Hematopoietic multipotent progenitor cell treated with erythropoietin and hydrocortisone succinate and interleukin-3 and kit ligand, for 4 days (in vitro differentiated cells): ENCODE measurements around the gene MYO10.
A peak's percentile ranks its signal among the peaks of the same experiment; 100 is the strongest.
"Not testable (repeated sequence)": the region's sequence is repeated elsewhere in the genome, so short reads cannot be mapped to it uniquely, and the experiment has no call there.

ENCODE experiments used
- DNase-seq: peaks from one replicate; pipeline ENCODE4 v3.0.0-alpha.2; 2015

The MYO10 gene

DNA sequence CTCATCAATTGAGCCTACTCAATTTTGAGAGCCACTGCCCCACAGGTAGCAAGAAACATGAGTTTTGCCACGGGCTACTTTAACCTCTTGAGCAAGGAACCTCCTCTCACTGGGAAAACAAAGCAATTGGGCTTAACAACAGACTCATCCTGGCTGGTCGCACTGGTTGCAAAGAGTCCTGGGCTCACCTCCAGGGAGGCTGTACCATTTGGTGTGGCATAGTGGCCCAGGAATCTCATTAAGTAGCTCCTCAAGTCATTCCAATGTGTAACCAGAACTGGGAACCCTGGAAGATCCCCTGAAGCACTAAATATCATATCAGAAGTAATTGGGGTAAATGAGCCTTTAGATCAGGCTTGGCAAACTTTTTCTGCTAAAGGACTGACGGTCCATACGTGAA is 78.5 kb downstream of the MYO10 start:
- DNase-seq, result no peak

DNA sequence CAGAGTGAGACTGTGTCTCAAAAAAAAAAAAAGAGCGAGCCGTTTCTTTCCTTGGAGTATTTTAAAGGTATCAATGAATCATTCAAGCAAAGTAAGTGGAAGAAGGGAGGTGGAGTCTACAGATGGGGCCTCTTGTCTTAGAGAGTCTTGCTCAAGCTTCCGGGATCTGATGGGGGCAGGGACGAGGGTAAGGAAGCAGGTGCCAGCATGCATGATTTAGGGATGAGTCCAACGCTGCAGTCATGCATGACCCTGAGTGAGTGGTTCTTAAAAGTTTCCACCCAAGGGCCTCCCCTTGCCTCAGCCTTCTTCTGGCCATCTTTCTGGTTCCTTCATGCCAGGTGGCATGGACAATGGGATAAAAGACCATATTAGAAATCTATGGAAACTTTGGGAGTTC is 79.6 kb downstream of the MYO10 start:
- no peak for DNase-seq

DNA sequence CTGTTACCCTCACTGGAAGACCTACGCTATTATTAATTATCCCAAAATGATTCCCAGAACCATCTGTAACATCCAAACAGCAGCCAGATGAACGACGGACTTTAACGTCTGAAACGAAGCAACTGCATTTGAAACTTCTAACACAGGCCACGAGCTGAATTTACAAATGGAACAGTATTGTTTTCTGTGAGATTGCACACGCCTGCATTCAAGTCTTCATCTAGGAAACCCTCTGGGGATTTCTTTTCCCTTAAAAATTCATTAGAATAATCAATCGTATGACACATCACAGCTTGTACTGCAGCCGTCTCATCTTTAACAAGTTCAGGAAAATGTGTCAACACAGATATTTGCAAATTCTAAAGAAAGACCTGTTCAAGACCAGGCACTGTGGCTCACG is 80.2 kb downstream of the MYO10 start:
- DNase-seq, result no peak

DNA sequence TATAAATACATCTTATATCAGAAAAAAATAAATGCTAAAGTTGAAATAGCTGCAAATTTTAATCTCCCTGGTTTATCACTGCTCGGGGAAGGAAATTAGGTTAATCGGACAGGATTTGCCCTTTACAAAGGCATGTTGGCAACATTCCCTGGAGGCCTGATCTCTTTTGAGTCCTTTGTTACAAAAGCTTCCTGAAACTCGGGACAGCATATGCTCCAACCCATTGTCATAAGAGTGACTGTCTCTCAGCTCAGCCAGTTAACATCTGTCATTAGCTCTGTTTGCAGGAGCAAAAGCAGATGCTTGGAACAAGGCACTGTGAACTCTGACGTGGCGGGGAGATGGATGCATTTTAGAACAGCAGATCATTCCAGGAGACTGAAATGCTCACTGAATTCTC is 80.6 kb downstream of the MYO10 start:
- DNase-seq, result no peak

DNA sequence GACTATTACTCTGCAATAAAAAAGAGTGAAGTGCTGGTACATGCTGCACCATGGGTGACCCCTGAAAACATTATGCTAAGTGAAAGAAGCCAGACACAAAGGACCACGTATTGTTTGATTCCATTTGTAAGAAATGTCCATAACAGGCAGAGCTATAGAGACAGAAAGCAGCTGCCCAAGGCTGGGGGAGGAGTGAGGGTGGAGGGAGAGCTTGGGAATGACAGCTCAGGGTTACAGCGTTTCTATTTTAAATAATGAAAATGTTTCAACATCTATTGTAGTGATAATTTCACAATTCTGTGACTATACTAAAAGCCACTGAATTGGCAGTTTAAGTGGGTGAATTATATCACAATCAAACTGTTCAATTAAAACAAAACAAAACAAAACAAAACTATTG is 81.7 kb downstream of the MYO10 start:
- no peak for DNase-seq

DNA sequence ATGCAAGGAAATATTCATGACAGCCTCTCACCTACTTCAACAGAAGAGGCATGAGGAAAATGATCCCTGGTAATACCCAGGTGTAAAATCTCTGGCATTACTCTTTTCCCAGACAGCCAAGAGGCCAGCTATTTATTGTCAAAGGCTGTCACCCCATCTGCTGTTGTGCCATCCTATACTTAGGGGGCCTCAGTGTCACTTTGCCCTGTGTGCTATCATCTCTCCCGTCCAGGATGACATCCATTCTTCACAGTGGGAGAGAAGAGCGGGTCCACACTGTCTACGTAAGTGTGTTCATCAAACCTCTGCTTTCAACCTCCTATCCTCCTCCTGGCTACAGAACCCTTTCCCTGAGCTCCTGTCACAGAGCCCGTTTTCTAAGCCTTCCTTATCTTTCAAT is 82.6 kb downstream of the MYO10 start:
- DNase-seq, result no peak

DNA sequence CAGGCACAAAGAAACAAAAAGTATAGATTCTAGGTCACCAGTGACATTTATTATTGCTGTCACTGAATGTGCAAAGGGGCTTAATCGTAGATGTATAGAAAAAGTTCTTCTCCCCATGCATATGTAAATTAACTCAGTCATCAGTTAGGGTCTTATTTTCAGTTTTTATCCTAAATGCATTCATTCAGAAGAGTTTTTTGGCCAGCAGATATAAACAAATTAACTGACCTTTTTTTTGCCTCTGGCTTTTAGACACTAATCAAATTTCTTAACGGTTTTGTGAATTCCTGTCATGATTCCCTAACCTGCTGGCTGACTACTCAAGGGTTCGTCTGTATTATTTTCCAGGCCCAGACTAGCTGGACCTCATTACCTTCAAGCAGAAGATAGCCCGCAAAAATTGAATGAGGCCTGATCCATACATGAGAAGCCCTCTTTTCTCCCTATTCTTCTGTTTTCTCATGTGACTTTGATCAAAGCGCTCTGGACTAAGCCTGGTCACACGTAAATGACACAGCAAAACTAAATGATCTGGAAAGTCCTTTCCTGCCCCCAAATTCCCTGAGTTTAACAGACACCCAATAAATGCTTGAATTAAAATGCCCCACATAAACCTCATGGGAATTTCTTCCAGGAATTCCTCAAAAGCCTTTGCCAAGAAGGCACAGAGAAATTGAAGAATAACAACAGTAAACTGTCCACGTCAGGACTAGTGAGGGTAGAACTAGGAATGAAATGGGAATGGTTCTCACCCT is 83.7 kb downstream of the MYO10 start:
- DNase-seq, result no peak

DNA sequence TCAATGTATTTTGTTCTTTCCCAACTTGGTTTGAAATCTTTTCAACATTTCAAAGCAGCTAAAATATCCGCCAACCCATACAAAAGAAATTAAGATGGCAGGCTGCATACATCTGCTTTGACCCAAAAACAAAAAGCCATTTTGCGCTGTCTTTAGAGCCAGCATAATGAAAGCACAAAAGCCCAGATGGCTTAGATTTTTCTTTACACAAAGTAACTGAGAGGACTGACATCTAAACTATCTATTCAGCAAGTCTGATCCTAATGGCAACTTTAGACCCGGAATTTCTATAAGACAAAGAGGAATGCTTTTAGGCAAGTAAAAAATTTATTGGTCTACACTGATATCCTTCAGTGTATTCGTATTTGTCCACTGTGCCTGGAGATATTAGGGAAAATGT is 86.3 kb downstream of the MYO10 start:
- DNase-seq, result no peak

DNA sequence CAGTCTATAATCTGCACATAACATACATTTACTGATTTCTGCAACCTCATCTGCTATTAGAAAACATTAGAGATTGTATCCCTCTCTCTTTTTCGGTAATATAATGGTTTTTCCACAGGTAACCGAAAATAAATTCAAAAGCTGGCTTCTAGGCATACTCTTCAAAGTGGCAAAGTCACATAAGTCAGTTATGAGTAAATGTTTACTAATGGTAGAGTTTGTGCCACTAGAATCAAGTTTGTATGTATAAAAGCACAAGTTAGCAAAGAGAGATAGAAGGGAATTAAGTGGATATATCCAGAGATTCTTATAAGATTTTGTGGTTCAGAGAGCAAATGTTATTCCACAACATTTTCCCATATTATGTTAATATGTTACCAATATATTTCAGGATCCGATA is 86.9 kb downstream of the MYO10 start:
- DNase-seq, result no peak

DNA sequence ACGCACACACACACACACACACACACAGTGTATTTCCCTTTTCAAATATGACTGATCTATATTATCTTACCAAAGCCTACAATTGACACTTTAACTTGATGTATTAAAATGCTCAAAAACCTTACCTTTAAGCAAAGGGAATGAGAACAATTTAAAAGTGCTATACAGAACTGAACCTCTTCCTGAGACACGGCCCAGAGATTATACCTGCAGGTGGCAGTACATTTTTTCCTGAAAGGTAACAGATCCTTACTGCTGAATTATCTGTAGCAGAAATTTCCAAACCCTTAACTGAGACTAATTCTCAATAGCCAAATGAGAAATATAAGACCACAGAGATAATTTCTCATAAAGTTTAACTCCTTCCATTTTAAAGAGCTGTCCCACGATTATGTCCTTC is 91.1 kb downstream of the MYO10 start:
- DNase-seq, result no peak

DNA sequence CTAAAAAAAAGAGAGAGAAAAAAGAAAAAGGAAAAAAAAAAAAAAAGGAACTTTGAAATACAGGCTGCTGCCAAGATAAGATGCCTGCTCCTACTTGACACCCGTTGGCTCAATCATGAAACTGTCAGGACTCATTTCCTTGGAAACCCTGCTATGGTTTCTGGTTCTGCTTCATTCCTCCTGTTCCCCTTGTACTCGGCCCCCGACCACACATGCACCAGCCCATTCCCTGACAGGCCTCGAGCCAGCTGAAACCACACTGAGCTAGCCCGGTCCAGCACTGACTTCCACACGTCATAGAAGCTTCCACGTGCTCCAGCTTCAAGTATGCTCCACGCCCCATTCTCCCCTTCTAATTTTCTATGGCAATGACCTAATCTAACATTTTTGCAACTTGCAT is 93.2 kb downstream of the MYO10 start:
- peak; percentile 25 for DNase-seq

DNA sequence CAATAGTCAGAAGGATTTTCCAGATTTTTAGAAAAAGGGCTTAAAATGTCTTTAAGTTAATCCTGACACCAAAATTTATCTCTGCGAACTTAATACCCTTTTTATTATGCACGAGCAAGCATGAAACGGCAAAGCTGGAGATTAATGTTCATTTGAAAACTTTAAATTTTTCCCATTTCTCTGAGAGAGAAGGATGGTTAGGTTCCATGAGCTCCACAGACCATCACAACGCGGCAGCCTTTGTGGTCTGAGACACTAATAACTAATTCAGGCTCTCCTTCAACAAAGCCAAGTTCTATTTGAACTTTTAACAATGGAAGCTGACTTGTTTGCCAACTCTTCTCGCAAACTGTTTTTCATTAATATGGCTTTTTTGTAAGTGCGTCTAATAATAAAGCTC is 94.7 kb downstream of the MYO10 start:
- no peak for DNase-seq

DNA sequence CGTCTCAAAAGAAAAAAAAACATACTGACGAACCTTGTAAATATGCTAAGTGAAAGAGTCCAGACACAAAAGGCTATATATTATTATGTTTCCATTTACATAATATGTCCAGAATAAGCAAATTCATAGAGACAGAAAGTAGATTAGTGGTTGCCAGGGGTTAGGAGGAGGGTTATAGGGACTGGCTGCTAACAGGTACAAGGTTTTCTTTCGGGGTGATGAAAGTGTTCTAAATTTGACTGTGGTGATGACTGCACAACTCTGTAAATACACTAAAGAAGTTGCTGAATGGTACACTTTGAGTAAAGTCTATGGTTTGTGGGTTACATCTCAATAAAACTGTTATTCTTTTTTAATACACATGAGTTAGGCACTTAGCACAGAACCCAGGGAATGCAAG is 98.8 kb downstream of the MYO10 start:
- DNase-seq, result no peak

DNA sequence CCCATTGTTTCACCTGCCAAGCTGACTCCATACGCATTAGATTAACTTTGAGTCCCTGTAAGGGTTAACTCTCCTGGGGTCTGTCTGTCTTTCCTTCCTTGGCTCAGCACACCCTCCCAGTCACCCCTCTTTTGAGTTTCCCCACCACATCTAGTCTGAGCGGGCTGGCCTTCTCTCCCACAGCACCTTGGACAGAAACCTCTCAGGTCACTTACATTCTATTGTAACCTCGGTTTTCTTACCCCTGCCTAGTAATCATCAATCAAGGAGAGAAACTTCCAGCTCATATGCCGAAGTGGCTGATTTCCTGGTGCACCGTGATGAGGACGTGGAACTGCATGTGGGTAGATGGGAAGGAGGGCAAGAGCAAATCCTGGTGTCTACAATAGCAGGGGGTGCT is 102.1 kb downstream of the MYO10 start:
- DNase-seq, result no peak

DNA sequence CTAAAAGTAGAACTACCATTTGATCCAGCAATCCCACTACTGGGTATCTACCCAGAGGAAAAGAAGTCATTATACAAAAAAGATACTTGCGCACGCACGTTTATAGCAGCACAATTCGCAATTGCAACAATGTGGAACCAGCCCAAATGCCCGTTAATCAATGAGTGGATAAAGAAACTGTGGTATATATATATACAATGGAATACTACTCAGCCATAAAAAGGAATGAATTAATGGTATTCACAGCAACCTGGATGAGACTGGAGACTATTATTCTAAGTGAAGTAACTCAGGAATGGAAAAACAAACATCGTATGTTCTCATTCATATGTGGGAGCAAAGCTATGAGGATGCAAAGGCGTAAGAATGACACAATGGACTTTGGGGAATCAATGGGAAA is 104.8 kb downstream of the MYO10 start:
- DNase-seq, result not testable (repeated sequence)

DNA sequence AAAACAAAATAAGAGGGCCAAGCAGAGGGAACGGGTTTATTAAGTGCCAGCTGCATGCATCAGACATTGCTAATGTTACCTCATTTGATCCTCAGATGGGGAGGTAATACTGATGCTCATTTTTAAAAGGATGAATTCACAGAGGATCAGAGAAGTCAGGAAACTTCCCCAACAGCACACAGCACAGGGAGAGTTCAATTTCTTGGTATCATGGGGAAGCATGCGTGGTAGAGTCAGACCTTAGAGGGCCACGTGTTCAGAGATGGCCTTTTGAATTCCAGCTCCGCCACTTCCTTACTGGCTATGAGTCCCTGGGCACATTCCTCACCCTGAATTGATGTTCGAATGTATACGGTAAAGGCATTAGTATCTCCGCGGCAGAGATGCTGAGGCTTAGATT is 108.3 kb downstream of the MYO10 start:
- DNase-seq, result no peak

DNA sequence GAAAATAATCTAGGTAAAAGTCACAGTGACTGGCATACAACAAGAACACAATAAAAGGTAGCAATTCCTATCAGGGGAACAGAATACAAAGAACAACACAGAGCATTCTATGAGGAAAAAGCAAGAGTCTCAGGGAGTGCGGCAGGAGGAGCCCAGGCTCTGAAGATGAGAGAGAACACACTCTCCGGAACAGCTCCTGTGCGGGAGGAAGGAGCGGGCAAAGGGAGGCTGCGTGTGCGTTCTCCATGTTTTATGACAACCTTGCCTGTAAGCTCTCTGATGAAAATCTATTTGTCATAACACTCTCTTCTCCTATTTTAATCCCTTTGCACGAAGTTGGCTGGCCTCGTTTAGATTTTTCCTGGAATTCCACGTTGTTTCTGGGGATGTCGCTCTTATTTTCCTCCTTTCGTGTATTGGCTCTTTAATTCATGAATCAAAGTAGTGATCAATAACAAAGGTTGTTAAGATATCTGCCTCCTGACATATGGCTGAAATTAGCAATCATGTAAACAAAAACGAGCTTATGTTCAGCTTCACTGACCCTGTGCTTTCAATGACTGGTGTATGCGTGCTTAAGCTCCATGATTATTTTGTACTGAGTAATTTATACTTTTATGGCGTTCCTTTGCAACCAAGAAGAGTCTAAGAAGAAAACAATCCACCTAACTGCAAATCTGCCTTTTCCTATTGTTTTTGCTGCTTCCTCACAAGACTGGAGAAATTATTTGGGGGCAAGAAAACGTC is 109.5 kb downstream of the MYO10 start:
- no peak for DNase-seq

DNA sequence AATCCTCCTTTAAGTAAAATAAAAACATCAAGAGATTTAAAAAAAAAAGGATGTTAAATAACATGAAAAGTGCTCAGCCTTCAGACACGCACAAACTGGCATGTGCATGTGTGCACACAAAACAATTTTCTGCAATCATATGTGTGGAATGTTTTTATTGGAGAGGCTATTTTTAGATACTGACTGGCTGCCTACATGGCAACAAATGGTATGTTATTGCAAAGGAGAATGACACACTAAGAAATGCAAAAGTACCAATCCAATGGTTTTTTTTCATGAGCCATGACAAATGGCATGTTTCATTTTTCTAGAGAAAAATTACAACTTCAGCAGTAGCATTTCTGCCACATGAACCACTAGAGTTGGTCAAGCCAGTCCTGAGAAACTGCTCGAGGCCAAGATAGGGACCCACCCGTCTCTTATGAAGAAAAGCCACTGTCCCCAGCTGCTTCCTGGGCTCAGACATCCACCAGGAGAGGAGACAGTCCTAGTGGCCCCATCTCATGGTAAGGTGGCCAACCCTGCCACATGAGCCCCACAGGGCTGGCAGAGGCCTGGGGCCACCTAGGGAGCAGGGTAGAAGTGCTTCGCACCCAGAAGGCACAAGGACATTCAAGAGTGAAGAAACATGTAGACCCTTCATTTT is 116.4 kb downstream of the MYO10 start:
- no peak for DNase-seq

DNA sequence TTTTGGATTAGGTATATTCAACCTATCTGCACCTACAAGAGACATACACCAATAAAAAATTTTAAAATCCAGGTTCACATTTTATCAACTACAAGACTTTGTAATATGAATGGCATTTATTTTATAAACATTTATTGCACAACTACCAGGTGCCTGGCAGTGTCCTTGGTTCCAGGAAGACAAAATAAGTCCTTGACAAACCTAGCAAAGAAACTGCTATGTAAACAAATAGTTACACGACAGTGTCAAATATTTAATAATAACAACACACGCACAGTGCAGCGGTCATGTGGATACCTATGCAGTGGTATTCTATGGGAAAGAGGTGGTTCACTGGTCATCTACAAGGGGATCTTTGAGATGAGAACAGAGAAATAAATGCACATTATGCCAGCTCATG is 120.7 kb downstream of the MYO10 start:
- no peak for DNase-seq

DNA sequence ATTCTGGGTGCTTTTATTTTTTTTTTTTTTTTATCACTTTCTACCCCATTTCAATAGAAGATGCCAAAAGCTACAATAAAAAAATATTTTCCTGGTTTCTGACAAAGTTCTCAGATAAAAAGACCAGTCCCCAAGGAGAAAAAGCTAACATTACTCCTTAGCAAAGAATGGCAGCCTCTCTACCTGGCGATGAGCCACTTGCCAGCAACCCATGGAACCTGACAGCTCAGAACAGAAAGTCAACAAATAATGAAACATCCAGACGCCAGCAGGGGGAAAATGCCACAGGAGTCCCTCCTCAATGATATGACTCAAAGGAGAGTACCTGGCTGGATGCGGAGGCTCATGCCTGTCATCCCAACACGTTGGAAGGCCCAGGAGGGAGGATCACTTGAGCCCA is 123.2 kb downstream of the MYO10 start:
- no peak for DNase-seq

DNA sequence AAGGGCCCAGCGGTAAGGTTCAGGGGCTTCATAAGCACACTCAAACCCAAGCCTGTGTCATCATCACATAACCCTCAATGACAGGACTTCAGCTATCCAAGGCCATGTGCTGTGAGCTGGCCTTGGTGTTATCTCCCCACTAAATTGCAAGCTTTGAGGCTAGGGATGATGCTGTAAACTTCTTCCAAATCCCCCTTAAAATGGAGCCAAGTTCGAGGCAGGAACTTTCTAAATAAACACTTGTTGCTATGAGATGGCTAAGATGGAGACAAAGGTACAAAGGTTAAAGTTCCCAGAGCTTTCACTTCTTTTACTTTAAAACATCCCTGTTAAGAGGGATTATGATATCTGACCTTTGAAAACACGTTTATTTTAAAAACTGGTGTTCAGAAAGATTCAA is 123.6 kb downstream of the MYO10 start:
- no peak for DNase-seq

DNA sequence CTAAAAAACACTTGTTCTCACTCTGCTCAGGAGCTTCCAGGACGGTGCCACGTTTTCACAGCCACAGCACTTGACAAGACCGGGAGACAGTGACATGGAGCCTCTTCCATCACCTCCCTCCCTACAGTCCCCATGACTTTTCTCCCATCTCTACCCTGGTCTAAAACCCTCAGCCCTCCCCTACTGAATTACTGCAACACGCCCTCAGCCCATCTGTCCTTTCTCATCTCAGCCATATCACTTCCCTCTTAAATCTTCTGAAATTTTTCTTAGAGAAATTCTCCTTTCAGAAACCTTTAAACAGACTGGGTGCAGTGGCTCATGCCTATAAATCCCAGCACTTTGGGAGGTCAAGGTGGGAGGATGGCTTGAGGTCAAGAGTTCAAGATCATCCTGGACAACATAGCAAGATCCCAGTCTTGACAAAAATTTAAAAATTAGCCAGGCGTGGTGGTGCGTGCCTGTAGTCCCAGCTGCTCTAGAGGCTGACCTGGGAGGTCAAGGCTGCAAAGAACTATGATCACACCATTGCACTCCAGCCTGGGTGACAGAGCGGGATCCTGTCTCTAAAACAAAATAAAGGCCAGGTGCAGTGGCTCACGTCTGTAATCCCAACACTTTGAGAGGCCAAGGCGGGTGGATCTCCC is 125.8 kb downstream of the MYO10 start:
- DNase-seq, result no peak

DNA sequence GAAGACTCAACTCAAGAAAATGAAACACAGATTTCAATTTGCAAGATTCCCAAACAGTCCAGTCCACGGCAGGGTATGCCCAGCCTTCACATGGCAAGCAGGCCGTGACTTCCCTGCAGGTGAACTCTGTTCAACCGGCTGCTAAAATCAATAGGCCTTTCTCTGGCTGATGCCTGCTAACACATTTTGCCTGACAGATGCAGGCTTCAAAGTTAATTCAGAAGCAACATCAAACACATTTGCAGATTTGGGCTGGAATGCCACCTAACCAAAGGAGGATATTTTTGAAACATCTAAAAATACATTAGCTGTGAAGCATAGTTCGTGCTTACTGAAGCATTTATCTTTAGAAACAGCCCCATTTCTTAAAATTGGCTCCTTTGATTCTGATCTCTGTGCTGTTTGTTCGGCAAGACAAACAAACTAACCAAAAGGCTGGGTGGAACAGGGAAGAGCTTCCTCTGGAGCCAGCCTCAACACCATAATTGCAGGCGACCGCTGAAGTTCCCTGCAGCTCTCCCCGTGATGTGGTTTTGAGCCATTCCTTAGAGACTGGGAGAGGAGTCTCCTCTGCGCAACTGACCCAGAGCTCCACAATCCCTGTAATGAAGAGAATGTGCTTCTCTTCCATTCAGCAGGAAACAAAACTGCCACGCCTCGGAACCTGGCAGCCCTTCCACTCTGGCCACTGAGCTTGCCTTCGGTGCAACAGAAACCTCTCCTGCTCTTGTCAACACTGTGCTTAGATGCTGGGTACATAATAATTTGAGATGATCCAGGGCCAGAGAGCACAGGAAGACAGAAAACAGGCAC is 126.5 kb downstream of the MYO10 start:
- no peak for DNase-seq
